Measurements from ENCODE around the gene PGR.

PGR gene

GRCh38 chr11:101082813-101083212, 46.8 kb downstream of the PGR start:
- no peak for TF ChIP-seq CTCF (IDR thresholded peaks at IDR 0.05; ENCODE audit: borderline replicate concordance, insufficient read depth, low read depth, low read length)
- no peak overlapping the region for H3K4me3 ChIP-seq (ENCODE audit: low read depth, low read length)

- no peak for TF ChIP-seq CTCF (IDR thresholded peaks at IDR 0.05; ENCODE audit: borderline replicate concordance, insufficient read depth, low read depth, low read length)
- no peak overlapping the region for H3K4me3 ChIP-seq (ENCODE audit: low read depth, low read length)
Observed at GRCh38 chr11:101063706-101064105, 65.9 kb downstream of the PGR start.

GRCh38 chr11:101061606-101062005, 68.0 kb downstream of the PGR start:
- no peak overlapping the region for H3K4me3 ChIP-seq (ENCODE audit: low read depth, low read length)
- TF ChIP-seq CTCF (IDR thresholded peaks at IDR 0.05; ENCODE audit: borderline replicate concordance, insufficient read depth, low read depth, low read length) = no peak

- no peak for TF ChIP-seq CTCF (IDR thresholded peaks at IDR 0.05; ENCODE audit: borderline replicate concordance, insufficient read depth, low read depth, low read length)
Observed at GRCh38 chr11:101059331-101059730, 70.3 kb downstream of the PGR start.

GRCh38 chr11:101053492-101053891, 76.1 kb downstream of the PGR start:
- H3K4me3 ChIP-seq (ENCODE audit: low read depth, low read length) = no peak overlapping the region
- no peak for TF ChIP-seq CTCF (IDR thresholded peaks at IDR 0.05; ENCODE audit: borderline replicate concordance, insufficient read depth, low read depth, low read length)

More at GRCh38 chr11:101059331-101059730, 70.3 kb downstream of the PGR start:
- no peak overlapping the region for H3K4me3 ChIP-seq (ENCODE audit: low read depth, low read length)

GRCh38 chr11:101051677-101052076, 77.9 kb downstream of the PGR start:
- no peak overlapping the region for H3K4me3 ChIP-seq (ENCODE audit: low read depth, low read length)
- TF ChIP-seq CTCF (IDR thresholded peaks at IDR 0.05; ENCODE audit: borderline replicate concordance, insufficient read depth, low read depth, low read length) = no peak

- TF ChIP-seq CTCF (IDR thresholded peaks at IDR 0.05; ENCODE audit: borderline replicate concordance, insufficient read depth, low read depth, low read length) = no peak
- H3K4me3 ChIP-seq (ENCODE audit: low read depth, low read length) = no peak overlapping the region
Observed at GRCh38 chr11:101049813-101050212, 79.8 kb downstream of the PGR start.

All from GM12875 (cell line).